Common myeloid progenitor, CD34-positive (primary cell): ENCODE results near the gene ERBB4.

Source experiments
- CTCF ChIA-PET: fragments of 350-600 bp; sonication (Branson Sonifier 250); formaldehyde crosslinking; loops from one replicate; lab custom pipeline; 2021; ENCODE audit warnings: antibody characterized with exemption; lab: Charles Lee
- POLR2A ChIA-PET: fragments of 350-600 bp; sonication (Branson Sonifier 250); formaldehyde crosslinking; loops from one replicate; lab custom pipeline; 2021; ENCODE audit warnings: antibody characterized with exemption; lab: Charles Lee
- DNase-seq, 3 donors: peaks; one replicate each; pipeline versions ENCODE4 v3.0.0 to v3.0.0-alpha.2; 2013
- H3K27ac ChIP-seq, 2 experiments: 1 replicate in 1 of 2; 2 replicates in 1 of 2; pipeline ENCODE4 v1.7.0; 2013; ENCODE audit warnings: inconsistent platforms in 2 of 2, low read length in 2 of 2, mild to moderate bottlenecking in 2 of 2, low read depth in 1 of 2, moderate library complexity in 1 of 2; ENCODE audit not compliant: severe bottlenecking in 2 of 2, insufficient read depth in 1 of 2, poor library complexity in 1 of 2
- H3K27me3 ChIP-seq, 5 experiments: replicated peaks in 2 of 5; 1 replicate in 3 of 5; 2 replicates in 2 of 5; pipeline versions ENCODE4 v1.6.1 to v1.7.0; 2013; ENCODE audit warnings: low read length in 4 of 5, mild to moderate bottlenecking in 2 of 5, moderate library complexity in 2 of 5, inconsistent platforms in 1 of 5; ENCODE audit not compliant: insufficient read depth in 5 of 5, control insufficient read depth in 4 of 5
- H3K36me3 ChIP-seq, 4 experiments: 1 replicate in 2 of 4; 2 replicates in 2 of 4; pipeline versions ENCODE4 v1.6.1 to v1.7.0; 2013; ENCODE audit warnings: low read length in 3 of 4, control low read depth in 1 of 4, mild to moderate bottlenecking in 1 of 4; ENCODE audit not compliant: control insufficient read depth in 4 of 4, insufficient read depth in 4 of 4
- H3K4me1 ChIP-seq, 4 experiments: 1 replicate in 3 of 4; 2 replicates in 1 of 4; pipeline versions ENCODE4 v1.6.1 to v1.7.1; 2013; ENCODE audit warnings: low read length in 3 of 4, mild to moderate bottlenecking in 3 of 4, control low read depth in 1 of 4, inconsistent platforms in 1 of 4, moderate library complexity in 1 of 4; ENCODE audit not compliant: control insufficient read depth in 4 of 4, insufficient read depth in 4 of 4; ENCODE audit errors: control extremely low read depth in 1 of 4
- H3K4me3 ChIP-seq, 7 experiments: 1 replicate in 4 of 7; 2 replicates in 3 of 7; pipeline versions ENCODE4 v1.5.1 to v1.7.0; 2013; ENCODE audit warnings: mild to moderate bottlenecking in 7 of 7, low read length in 6 of 7, moderate library complexity in 6 of 7, inconsistent platforms in 2 of 7, low read depth in 2 of 7, control low read depth in 1 of 7; ENCODE audit not compliant: insufficient read depth in 4 of 7, control insufficient read depth in 1 of 7; ENCODE audit errors: extremely low read depth in 1 of 7
- H3K9me3 ChIP-seq, 5 experiments: 1 replicate in 4 of 5; 2 replicates in 1 of 5; pipeline versions ENCODE4 v1.6.1 to v1.7.1; 2013; ENCODE audit warnings: low read length in 4 of 5, mild to moderate bottlenecking in 2 of 5, inconsistent platforms in 1 of 5, low read depth in 1 of 5, moderate library complexity in 1 of 5; ENCODE audit not compliant: control insufficient read depth in 4 of 5, insufficient read depth in 2 of 5; ENCODE audit errors: control extremely low read depth in 1 of 5
- WGBS: methylation state at CpG from one replicate; pipeline ENCODE4 v1.1.5; 2013; ENCODE audit not compliant: insufficient coverage; 5-methylcytosine and 5-hydroxymethylcytosine counted together

ERBB4 gene

GRCh38 chr2:212032536-212033219 lies 505.9 kb downstream of the ERBB4 start:
- Histone ChIP-seq H3K27me3 (peaks cover 0 to 2% (median 0%) of the 10 kb centered on the region in 5 experiments), H3K4me3 (no peak overlapping the region), H3K9me3 (no peaks in the 10 kb centered on the region), H3K36me3 (no peaks in the 10 kb centered on the region), H3K4me1 (no peaks in the 10 kb centered on the region), H3K27ac (no peak overlapping the region)
- DNase-seq = no peak
- no CpG with 5 or more reads among the region's 1 CpG for WGBS
- POLR2A ChIA-PET = no interaction called here
- CTCF ChIA-PET = no interaction called here

DNA sequence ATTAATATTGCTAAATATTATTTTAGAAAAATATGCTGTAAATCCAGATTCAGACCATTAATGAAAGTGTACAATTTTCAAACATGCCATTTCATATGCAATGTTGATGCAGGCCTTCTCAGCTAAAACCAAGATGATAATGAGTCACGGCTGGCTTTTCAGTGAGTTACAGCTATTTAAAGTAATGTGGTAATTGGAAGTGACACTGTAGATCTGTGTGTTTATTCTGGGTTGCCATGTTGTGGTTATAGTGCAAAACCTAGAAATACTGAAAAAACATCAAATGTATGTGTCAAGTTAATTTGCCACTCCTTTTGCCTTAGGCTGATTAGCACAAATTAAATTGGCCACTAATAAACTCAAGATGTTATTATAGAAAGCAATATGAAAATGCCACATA lies 506.6 kb downstream of the ERBB4 start:
- Histone ChIP-seq H3K4me1 (no peaks in the 10 kb centered on the region), H3K27me3 (peaks cover 0 to 2% (median 0%) of the 10 kb centered on the region in 5 experiments), H3K27ac (no peak overlapping the region), H3K9me3 (no peaks in the 10 kb centered on the region), H3K36me3 (no peaks in the 10 kb centered on the region), H3K4me3 (no peak overlapping the region)
- ChIA-PET POLR2A (no interaction called here), CTCF (no interaction called here)
- peak in 1 of 3 donors; percentile 1 for DNase-seq
- WGBS = 100% methylated on average over 1 of the region's 1 CpG

DNA sequence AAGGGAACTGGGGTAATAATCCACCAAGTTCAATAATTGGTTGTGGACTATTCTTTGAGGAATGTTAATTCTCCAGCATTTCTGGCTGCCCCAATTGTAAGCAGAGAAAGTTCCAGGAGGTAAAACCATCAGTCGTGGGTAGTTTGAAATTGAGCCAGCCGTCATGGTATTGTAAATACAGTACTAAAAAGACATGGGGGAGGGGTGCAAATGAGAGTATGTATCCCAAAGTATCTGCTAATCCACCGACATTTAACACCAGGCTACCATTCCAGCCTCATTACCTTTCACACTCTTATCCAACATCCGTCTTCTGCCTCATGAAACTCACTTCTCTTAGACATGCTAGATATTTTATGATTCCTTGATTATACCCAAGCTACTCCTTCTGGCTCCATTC lies 507.9 kb downstream of the ERBB4 start:
- H3K9me3 ChIP-seq = no peaks in the 10 kb centered on the region
- DNase-seq = no peak
- H3K27ac ChIP-seq = no peak overlapping the region
- ChIA-PET POLR2A (no interaction called here), CTCF (interaction anchor here (0.7 kb wide), 1 partner anchor 176 kb away, joined by 3 read pairs; no protein-coding TSS in a partner anchor)
- H3K4me1 ChIP-seq = no peaks in the 10 kb centered on the region
- WGBS = 51% methylated on average over 3 of the region's 4 CpGs
- peaks cover 0 to 2% (median 0%) of the 10 kb centered on the region in 5 experiments for H3K27me3 ChIP-seq
- H3K36me3 ChIP-seq = no peaks in the 10 kb centered on the region
- H3K4me3 ChIP-seq = no peak overlapping the region

- WGBS = 100% methylated on average over 1 of the region's 5 CpGs
- ChIA-PET CTCF (no interaction called here), POLR2A (no interaction called here)
- H3K27me3 ChIP-seq = peaks cover 0 to 2% (median 0%) of the 10 kb centered on the region in 5 experiments
- no peak for DNase-seq
- no peak overlapping the region for H3K27ac ChIP-seq
- no peaks in the 10 kb centered on the region for H3K36me3 ChIP-seq
- H3K4me3 ChIP-seq = no peak overlapping the region
- H3K9me3 ChIP-seq = no peaks in the 10 kb centered on the region
- no peaks in the 10 kb centered on the region for H3K4me1 ChIP-seq
Observed at GRCh38 chr2:212028798-212029394, 509.7 kb downstream of the ERBB4 start.

DNA sequence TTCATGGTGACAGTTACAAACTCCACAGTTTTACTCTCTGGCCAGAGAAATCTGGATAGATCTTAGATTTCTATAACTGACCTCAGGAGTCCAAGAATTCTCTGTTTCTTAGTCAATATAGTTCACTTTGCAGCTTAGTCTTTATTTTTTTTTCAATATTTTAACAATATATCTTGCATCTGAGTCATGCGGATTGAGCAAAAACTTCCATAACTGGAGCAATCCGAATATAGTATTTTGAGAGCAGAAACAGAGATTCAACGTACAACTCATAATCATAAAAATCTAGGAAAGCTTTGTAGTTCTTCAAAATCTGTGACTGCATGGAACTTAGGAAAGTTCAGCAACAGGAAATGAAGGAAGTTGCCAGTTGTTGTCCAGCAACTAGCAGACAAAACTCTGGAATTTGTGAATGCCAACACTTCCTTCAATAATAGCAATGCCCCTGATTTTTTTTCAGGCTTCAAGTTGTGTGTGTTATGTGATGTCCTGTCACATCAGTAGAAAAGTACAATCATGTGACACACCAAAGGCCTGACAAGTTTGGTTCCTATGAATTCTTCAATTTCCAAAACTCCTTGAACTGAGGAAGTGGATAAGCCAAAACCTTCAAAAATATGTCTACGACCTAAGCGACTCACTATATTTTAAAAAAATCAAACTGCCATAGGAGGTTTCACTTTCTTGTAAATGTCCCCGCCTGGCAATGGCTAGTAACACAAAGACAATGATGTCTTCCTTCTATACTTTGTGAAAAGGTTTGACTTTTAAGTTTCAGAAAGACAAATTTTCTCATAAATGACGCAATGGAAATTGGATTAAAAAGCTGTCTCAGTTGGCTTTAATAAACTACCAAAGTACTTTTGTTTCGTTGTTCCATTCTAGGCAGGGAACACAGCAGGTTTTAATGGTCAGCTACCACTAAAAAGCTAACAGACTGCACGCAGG lies 510.6 kb downstream of the ERBB4 start:
- Histone ChIP-seq H3K4me1 (no peaks in the 10 kb centered on the region), H3K9me3 (no peaks in the 10 kb centered on the region), H3K27ac (no peak overlapping the region), H3K4me3 (no peak overlapping the region), H3K36me3 (no peaks in the 10 kb centered on the region), H3K27me3 (peaks cover 0 to 2% (median 0%) of the 10 kb centered on the region in 5 experiments)
- CTCF ChIA-PET = no interaction called here
- WGBS = 84% methylated on average over 7 of the region's 9 CpGs
- POLR2A ChIA-PET = no interaction called here
- DNase-seq = no peak

DNA sequence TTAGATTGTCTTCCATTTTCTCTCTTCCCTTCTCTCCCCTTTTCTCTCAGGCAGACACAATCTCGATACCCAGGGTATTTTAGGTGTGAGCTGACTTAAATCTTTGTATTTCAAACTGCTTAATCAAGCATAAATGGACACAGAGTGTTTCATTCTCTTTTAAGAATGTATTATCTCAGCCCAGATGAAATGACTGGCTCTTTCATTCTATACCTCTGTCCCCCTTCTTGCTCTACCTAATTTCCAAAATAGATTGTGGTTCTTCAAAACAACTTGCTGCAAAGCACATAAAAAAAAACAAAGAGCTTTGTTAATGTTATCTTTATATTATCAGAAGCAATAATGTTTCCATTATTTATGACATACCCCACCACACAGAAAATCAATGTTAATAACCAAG lies 514.6 kb downstream of the ERBB4 start:
- no CpG with 5 or more reads among the region's 1 CpG for WGBS
- ChIA-PET POLR2A (no interaction called here), CTCF (no interaction called here)
- no peaks in the 10 kb centered on the region for H3K36me3 ChIP-seq
- no peaks in the 10 kb centered on the region for H3K4me1 ChIP-seq
- peaks cover 0 to 2% (median 0%) of the 10 kb centered on the region in 5 experiments for H3K27me3 ChIP-seq
- H3K9me3 ChIP-seq = no peaks in the 10 kb centered on the region
- H3K27ac ChIP-seq = no peak overlapping the region
- no peak for DNase-seq
- H3K4me3 ChIP-seq = no peak overlapping the region
